HepG2 (cell line): Measurements from ENCODE around the gene NOC2L. TPM values are rescaled to one million over a fixed set of nuclear protein-coding genes. Genes with fewer than 3 reads are reported as not detected.

Experiments used
- ARID5B ChIP-seq: IDR thresholded peaks from 2 replicates; pipeline ENCODE4 v1.4.0; 2020; ENCODE audit warnings: mild to moderate bottlenecking, missing genetic modification reagents
- BRF2 ChIP-seq: sonication (generic); formaldehyde crosslinking; IDR thresholded peaks from 2 replicates; pipeline ENCODE4 v1.8.1; 2022; ENCODE audit warnings: mild to moderate bottlenecking, missing genetic modification reagents
- DR1 ChIP-seq: sonication (generic); formaldehyde crosslinking; IDR thresholded peaks from 2 replicates; pipeline ENCODE4 v1.8.0; 2021; ENCODE audit warnings: mild to moderate bottlenecking, missing genetic modification reagents, inconsistent platforms
- ERF ChIP-seq: IDR thresholded peaks from 2 replicates; pipeline ENCODE4 v1.6.1; 2018; ENCODE audit warnings: missing biosample characterization, missing genetic modification reagents
- KIAA2018 ChIP-seq: sonication (generic); formaldehyde crosslinking; IDR thresholded peaks from 2 replicates; pipeline ENCODE4 v1.5.0; 2020; ENCODE audit warnings: mild to moderate bottlenecking, missing genetic modification reagents, borderline replicate concordance
- MTF1 ChIP-seq: sonication (generic); formaldehyde crosslinking; IDR thresholded peaks from 2 replicates; pipeline ENCODE4 v1.5.0; 2020; ENCODE audit warnings: missing genetic modification reagents
- MXD4 ChIP-seq: IDR thresholded peaks from 2 replicates; pipeline ENCODE4 v1.6.1; 2016; ENCODE audit warnings: mild to moderate bottlenecking, missing biosample characterization, missing genetic modification reagents
- SETDB1 ChIP-seq: sonication (generic); formaldehyde crosslinking; IDR thresholded peaks from 2 replicates; pipeline ENCODE4 v1.5.1; 2020; ENCODE audit warnings: missing genetic modification reagents, mild to moderate bottlenecking, borderline replicate concordance
- SMAD1 ChIP-seq: sonication (generic); formaldehyde crosslinking; IDR thresholded peaks from 2 replicates; pipeline ENCODE4 v1.4.0; 2020; ENCODE audit warnings: missing genetic modification reagents, low read depth, mild to moderate bottlenecking, borderline replicate concordance
- TEAD3 ChIP-seq: optimal IDR thresholded peaks from 2 replicates; pipeline ENCODE3; 2016; ENCODE audit warnings: borderline replicate concordance
- THAP7 ChIP-seq: sonication (generic); formaldehyde crosslinking; IDR thresholded peaks from 2 replicates; pipeline ENCODE4 v1.8.1; 2023; ENCODE audit warnings: mild to moderate bottlenecking, missing genetic modification reagents
- ZNF460 ChIP-seq: sonication (generic); formaldehyde crosslinking; IDR thresholded peaks from 2 replicates; pipeline ENCODE4 v1.5.1; 2020; ENCODE audit warnings: missing genetic modification reagents, mild to moderate bottlenecking, borderline replicate concordance
- ZNF709 ChIP-seq: sonication (generic); formaldehyde crosslinking; IDR thresholded peaks from 2 replicates; pipeline ENCODE4 v1.5.0; 2020; ENCODE audit warnings: mild to moderate bottlenecking, missing genetic modification reagents
- ZNF839 ChIP-seq: sonication (generic); formaldehyde crosslinking; IDR thresholded peaks from 2 replicates; pipeline ENCODE4 v1.4.0; 2020; ENCODE audit warnings: missing genetic modification reagents, mild to moderate bottlenecking, borderline replicate concordance
- polyA plus RNA-seq, 8 experiments: library from polyadenylated mRNA; depleted of rRNA in 3 of 8; stranded (reverse) in 7 of 8; unstranded in 1 of 8; fragments of >200 nt; fragmentation: Illumina TruSeq in 4 of 8; extraction: Trizol in 4 of 8; gene quantifications; 2 replicates each; pipeline versions ENCODE4 v1.2.1 to v1.2.3, GENCODE V29; 2011 to 2016; ENCODE audit warnings: low read depth in 4 of 8, missing spikeins in 1 of 8, mixed read lengths in 1 of 8; ENCODE audit not compliant: insufficient read depth in 1 of 8
- total RNA-seq, 5 experiments: library from RNA; depleted of rRNA; stranded (reverse); fragments of >200 nt; fragmentation: Illumina TruSeq; extraction: Trizol; gene quantifications; 2 replicates each; pipeline ENCODE4 v1.2.3, GENCODE V29; 2016; ENCODE audit warnings: low read depth in 1 of 5

The NOC2L gene
- total and polyA plus RNA-seq, 2 of the 13 experiments (the other 11 are each of a cell fraction or from before 2014, with no cell fraction given): 32.0 to 103 TPM

GRCh38 chr1:1000357-1001056 is 41.5 kb upstream of the NOC2L start (continued):
- peak; percentile 71 for TF ChIP-seq ARID5B
- no peak for TF ChIP-seq MTF1 (CRISPR knock-in tag)
- TF ChIP-seq ZNF709 (CRISPR knock-in tag): no peak
- no peak for TF ChIP-seq BRF2 (CRISPR knock-in tag)
- TF ChIP-seq ERF: peak; percentile 48; the same call in 1 of the 2 replicates
- TF ChIP-seq KIAA2018 (CRISPR knock-in tag): no peak
- no peak; the same call in 1 of the 2 replicates for TF ChIP-seq ZNF460 (CRISPR knock-in tag)
- peak; percentile 29; the same call in 1 of the 2 replicates for TF ChIP-seq ZNF839 (CRISPR knock-in tag)
- TF ChIP-seq SMAD1 (CRISPR knock-in tag): peak; percentile 78; the same call in 1 of the 2 replicates
- no peak for TF ChIP-seq SETDB1 (CRISPR knock-in tag)
- peak; percentile 62 for TF ChIP-seq TEAD3 (CRISPR knock-in tag)
- peak; percentile 78 for TF ChIP-seq MXD4 (CRISPR knock-in tag)
- TF ChIP-seq THAP7 (CRISPR knock-in tag): peak; percentile 48; the same call in 1 of the 2 replicates
- no peak; the same call in 1 of the 2 replicates for TF ChIP-seq DR1
